ENCODE results near the gene SMARCAL1.

- TF ChIP-seq, protein P1, sequence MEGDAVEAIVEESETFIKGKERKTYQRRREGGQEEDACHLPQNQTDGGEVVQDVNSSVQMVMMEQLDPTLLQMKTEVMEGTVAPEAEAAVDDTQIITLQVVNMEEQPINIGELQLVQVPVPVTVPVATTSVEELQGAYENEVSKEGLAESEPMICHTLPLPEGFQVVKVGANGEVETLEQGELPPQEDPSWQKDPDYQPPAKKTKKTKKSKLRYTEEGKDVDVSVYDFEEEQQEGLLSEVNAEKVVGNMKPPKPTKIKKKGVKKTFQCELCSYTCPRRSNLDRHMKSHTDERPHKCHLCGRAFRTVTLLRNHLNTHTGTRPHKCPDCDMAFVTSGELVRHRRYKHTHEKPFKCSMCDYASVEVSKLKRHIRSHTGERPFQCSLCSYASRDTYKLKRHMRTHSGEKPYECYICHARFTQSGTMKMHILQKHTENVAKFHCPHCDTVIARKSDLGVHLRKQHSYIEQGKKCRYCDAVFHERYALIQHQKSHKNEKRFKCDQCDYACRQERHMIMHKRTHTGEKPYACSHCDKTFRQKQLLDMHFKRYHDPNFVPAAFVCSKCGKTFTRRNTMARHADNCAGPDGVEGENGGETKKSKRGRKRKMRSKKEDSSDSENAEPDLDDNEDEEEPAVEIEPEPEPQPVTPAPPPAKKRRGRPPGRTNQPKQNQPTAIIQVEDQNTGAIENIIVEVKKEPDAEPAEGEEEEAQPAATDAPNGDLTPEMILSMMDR (IDR thresholded peaks at IDR 0.05) = no peak
- no peak for TF ChIP-seq POLR2A (IDR thresholded peaks at IDR 0.05)
Measured at GRCh38 chr2:216436383-216436782, 24.1 kb downstream of the SMARCAL1 start.

Measured in Peyer's patch (tissue), 4 donors.